Activated CD8-positive, alpha-beta T cell treated with anti-CD3 and anti-CD28 coated beads for 36 hours (primary cell): ENCODE data around the gene OR14I1. TPM values are rescaled to one million over a fixed set of nuclear protein-coding genes. Genes with fewer than 3 reads are reported as not detected.
"Not testable (repeated sequence)": the region's sequence is repeated elsewhere in the genome, so short reads cannot be mapped to it uniquely, and the experiment has no call there.

Experiments
- ATAC-seq: fragments of 200-7000 bp; cut with Tn5 transposase; one replicate; pipeline ENCODE4 v1.10.0; 2021; ENCODE audit warnings: mild to moderate bottlenecking, moderate library complexity
- CTCF ChIA-PET: fragments of 350-600 bp; sonication (Branson Sonifier 250); formaldehyde crosslinking; loops from one replicate; lab custom pipeline; 2021; ENCODE audit warnings: antibody characterized with exemption; lab: Charles Lee
- POLR2A ChIA-PET: fragments of 350-600 bp; sonication (Branson Sonifier 250); formaldehyde crosslinking; loops from one replicate; lab custom pipeline; 2021; ENCODE audit warnings: antibody characterized with exemption; lab: Charles Lee
- DNase-seq: peaks from one replicate; pipeline ENCODE4 v3.0.0-alpha.2; 2020
- H3K27ac Mint-ChIP-seq: one replicate; pipeline ENCODE4 v1.8.0; 2021; ENCODE audit warnings: mild to moderate bottlenecking, mixed read lengths
- H3K27me3 Mint-ChIP-seq: one replicate; pipeline ENCODE4 v1.8.0; 2021; ENCODE audit warnings: mixed read lengths
- H3K36me3 Mint-ChIP-seq: one replicate; pipeline ENCODE4 v1.8.0; 2021; ENCODE audit warnings: low read depth, mixed read lengths
- H3K4me1 Mint-ChIP-seq: one replicate; pipeline ENCODE4 v1.8.0; 2021; ENCODE audit warnings: low read depth, mixed read lengths
- H3K4me3 Mint-ChIP-seq: one replicate; pipeline ENCODE4 v1.8.0; 2021; ENCODE audit warnings: mild to moderate bottlenecking, moderate library complexity, mixed read lengths
- H3K9me3 Mint-ChIP-seq: one replicate; pipeline ENCODE4 v1.8.0; 2021; ENCODE audit warnings: mixed read lengths
- CTCF ChIP-seq: fragments of 200-600 bp; IDR thresholded peaks from one replicate; pipeline ENCODE4 v1.8.0; 2022; ENCODE audit warnings: antibody characterized with exemption, mild to moderate bottlenecking
- intact Hi-C: fragments of 100-400 bp; cut with micrococcal nuclease; formaldehyde crosslinking; loops from one replicate; pipeline ENCODE4 v1.10.0; 2022
- total RNA-seq, 2 experiments: library from RNA; stranded (reverse); gene quantifications; one replicate each; pipeline ENCODE4 v1.2.3, GENCODE V29; 2021

The OR14I1 gene
- total RNA-seq, 2 experiments from 2014 or later, result not detected

GRCh38 chr1:248670003-248670402, 32.6 kb downstream of the OR14I1 start:
- Mint-ChIP-seq H3K9me3 (peaks cover 4% of the 10 kb centered on the region), H3K36me3 (peaks cover 5% of the 10 kb centered on the region), H3K4me1 (no peaks in the 10 kb centered on the region), H3K27ac (no peak overlapping the region), H3K4me3 (no peak overlapping the region), H3K27me3 (no peaks in the 10 kb centered on the region)
- DNase-seq, result no peak
- intact Hi-C loops, result no loop called here
- ATAC-seq, result no peak
- ChIA-PET POLR2A (no interaction called here), CTCF (no interaction called here)
- no peak for TF ChIP-seq CTCF

DNA sequence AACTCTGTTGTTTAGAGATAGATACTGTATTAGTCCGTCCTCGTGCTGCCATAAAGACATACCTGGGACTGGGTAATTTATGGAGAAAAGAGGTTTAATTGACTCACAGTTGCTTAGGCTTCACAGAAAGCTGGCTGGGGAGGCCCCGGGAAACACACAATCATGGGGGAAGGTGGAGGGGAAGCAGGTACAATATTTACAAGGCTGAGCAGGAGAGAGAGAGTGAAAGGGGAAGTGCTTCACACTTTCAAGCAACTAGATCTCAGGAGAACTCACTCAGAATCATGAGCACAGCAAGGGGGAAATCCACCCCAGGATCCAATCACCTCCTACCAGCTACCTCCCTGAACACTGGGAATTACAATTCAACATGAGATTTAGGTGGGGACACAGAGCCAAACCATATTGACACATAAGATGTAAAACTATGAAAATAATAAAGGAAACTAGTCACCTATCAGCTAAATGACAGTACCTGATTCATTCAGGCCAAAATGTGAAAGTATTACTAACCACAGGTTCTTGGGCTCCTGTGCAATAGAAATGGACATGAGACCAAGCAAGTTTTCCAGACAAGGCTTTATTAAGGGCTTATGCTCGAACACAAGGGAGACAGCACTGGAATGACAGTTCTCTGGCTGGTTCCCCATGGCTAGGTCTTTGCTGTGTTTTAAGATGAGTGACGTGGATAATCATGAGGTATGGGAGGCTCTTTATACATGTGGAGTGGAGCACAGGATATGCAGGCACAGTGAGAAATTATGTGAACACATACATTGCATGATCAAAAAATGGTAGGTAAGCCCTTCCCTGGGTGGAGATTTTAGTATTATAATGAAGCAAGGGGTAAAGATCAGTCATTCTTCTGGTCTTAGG, 38.9 kb downstream of the OR14I1 start:
- CTCF ChIA-PET, DNase-seq, H3K27me3 Mint-ChIP-seq, intact Hi-C loops, ATAC-seq, POLR2A ChIA-PET, H3K4me3 Mint-ChIP-seq, H3K27ac Mint-ChIP-seq, H3K36me3 Mint-ChIP-seq, H3K4me1 Mint-ChIP-seq, H3K9me3 Mint-ChIP-seq: not testable (repeated sequence)

- H3K4me1 Mint-ChIP-seq, H3K9me3 Mint-ChIP-seq, DNase-seq, H3K36me3 Mint-ChIP-seq, POLR2A ChIA-PET, CTCF ChIA-PET, ATAC-seq, H3K27ac Mint-ChIP-seq, H3K4me3 Mint-ChIP-seq, H3K27me3 Mint-ChIP-seq, intact Hi-C loops: not testable (repeated sequence)
These were observed 45.8 kb downstream of the OR14I1 start for GRCh38 chr1:248656797-248657196.

DNA sequence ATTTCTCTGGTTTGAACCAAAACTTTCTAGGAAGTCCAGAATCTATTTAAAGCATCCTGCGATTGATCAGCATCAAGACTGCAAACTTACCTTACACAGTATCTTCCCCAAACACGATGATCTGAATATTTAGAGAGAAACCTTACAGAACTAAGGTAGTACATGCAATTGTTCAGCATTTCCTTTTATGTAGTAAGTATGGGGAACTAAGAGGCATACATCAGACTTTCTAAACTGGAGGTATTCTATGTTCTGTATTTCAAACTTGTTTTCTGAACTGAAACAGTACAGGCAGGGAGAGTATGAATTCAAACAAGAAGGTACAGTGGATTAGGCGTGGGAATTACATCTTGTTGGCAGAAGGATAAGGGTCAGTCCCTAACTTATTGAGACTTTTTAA, 47.2 kb downstream of the OR14I1 start, which contains the start of gene OR2T27:
OR2T27 (minus strand) TSS at position 175 of the 400 bp plus-strand sequence. CDS start 4,644 bp downstream, outside the sequence.
- H3K4me1 Mint-ChIP-seq, DNase-seq, H3K4me3 Mint-ChIP-seq, H3K9me3 Mint-ChIP-seq, intact Hi-C loops, ATAC-seq, POLR2A ChIA-PET, H3K36me3 Mint-ChIP-seq, H3K27ac Mint-ChIP-seq, H3K27me3 Mint-ChIP-seq, CTCF ChIA-PET: not testable (repeated sequence)

Other genes starting within 250 kb of the OR14I1 start
- not detected for gene OR2T3, start 229.4 kb downstream of the OR14I1 start, total RNA-seq
- gene OR2T5, start 214.2 kb downstream of the OR14I1 start, total RNA-seq, result not detected
- not detected for gene OR2G6, start 194.7 kb downstream of the OR14I1 start, total RNA-seq
- gene OR2T29, start 140.0 kb downstream of the OR14I1 start, total RNA-seq, result not detected
- gene OR2T34, start 128.0 kb downstream of the OR14I1 start, total RNA-seq, result not detected
- not detected for gene OR2T10, start 105.1 kb downstream of the OR14I1 start, total RNA-seq
- not detected for gene OR2T11, start 67.7 kb downstream of the OR14I1 start, total RNA-seq
- not detected for gene OR2T35, start 57.5 kb downstream of the OR14I1 start, total RNA-seq
- gene OR2T27, start 47.2 kb downstream of the OR14I1 start, total RNA-seq, result not detected
- not detected for gene LYPD8, start 53.0 kb upstream of the OR14I1 start, total RNA-seq
- gene SH3BP5L, start 123.1 kb upstream of the OR14I1 start, total RNA-seq, result 10 to 100 TPM; 16.2 to 18.3 TPM
- 10 to 100 TPM; 43.8 to 45.1 TPM for gene ZNF672, start 135.5 kb upstream of the OR14I1 start, total RNA-seq
- 10 to 100 TPM; 80.8 to 85.6 TPM for gene ZNF692, start 156.3 kb upstream of the OR14I1 start, total RNA-seq
- gene PGBD2, start 203.5 kb upstream of the OR14I1 start, total RNA-seq, result 1 to 10 TPM; 3.2 to 3.4 TPM